Renal cortical epithelial cell (primary cell): ENCODE data around the gene NR3C1. TPM values are rescaled to one million over a fixed set of nuclear protein-coding genes. Genes with fewer than 3 reads are reported as not detected.

ENCODE experiments used
- DNase-seq: peaks from one replicate; pipeline ENCODE4 v3.0.0-alpha.2; 2011; ENCODE audit warnings: low read depth
- total RNA-seq: library from RNA; depleted of rRNA; stranded (reverse); fragments of >200 nt; gene quantifications from 2 replicates; pipeline ENCODE4 v1.2.3, GENCODE V29; 2014

Gene NR3C1
- total RNA-seq, 1 donor from 2014 or later = 40.0 TPM

DNA sequence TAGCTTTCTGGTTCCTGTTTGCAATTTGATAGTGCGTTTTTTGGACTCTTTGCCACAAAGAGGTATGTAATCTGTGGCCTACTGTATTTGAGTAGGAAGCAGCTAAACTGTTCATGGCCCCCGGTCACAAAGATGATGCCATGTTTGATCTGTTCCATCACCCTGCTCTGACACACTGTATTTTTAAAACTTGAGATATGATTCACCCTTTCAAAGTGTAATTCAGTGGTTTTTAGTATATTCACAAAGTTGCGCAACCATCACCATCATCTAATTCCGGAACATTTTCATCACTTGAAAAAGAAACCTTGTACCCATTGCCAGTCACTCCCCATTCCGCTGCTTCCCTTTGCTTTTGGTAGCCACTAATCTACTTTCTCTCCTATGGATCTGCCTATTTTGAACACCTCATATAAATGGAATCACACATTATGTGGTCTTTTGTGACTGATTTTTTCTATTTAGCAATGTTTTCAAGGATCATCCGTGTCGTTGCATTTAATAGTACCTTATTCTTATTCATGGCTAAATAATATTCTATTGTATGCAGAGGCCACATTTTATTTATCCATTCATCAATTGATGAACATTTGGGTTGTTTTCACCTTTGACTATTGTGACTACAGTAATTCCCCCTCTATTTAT, 141.6 kb downstream of the NR3C1 start:
- DNase-seq = peak; percentile 63

DNA sequence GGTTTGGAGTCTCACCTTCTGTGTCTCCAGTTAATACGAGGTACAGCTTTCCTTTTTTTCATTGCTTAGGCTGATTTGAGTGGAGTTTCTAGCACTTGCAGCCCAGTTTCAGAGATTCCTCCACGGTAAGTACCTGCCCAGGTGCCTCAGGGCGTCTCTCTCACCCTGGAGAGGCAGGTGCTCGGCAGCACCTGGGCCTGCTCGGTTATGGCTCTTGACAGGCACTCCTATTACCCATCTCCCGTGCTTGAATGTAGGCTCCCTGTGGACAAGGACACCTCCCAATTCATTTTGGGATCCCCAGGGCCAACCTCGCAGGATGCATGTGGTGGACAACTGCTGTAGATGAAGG, 144.3 kb downstream of the NR3C1 start:
- DNase-seq = no peak

DNA sequence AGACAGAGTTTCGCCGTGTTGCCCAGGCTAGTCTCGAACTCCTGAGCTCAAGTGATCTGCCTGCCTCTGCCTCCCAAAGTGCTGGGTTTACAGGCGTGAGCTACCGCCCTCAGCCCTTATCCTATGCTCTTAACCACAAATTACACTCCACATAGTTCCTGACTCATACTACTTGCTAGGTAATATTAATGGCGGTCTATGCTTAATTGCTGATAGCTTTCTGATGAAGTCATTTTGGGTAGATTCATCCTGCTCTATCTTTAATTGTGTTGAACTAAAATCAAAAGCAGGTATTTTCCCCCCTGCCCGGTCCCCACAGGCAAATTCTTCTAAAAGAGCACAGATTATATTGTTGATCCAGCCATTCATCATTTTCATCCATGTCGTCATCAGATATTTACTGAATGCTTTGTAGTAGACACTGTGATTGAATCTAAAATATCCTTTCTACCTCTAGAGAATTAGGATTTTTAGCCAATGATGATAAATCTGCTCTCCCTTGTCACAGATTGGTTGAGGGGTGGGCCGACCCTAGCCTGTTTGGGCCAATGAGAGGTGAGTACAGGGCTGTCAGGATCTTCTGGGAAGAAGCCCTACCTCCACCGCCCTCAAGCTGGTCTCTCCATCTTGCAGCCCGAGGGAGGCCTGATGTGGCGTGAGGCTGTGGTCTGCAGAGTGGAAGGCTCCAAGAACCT, 144.8 kb downstream of the NR3C1 start:
- peak; percentile 65 for DNase-seq

DNA sequence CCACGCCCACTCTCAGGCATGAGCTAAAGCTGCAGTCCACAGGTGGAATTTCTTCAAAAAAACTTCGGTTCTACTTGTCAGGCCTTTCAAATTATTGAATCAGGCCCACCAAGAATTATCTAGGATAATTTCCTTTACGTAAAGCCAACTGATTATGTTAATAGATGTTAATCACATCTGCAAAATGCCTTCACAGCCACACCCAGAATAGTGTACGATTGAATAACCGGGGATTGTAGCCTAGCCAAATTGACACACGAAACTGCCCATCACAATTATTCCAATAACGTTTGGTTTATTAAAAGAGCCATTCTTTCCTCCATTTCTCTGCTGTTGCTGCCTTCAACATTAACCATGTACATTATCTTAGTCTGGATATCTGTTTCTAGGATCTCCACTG, 148.7 kb downstream of the NR3C1 start:
- no peak for DNase-seq

DNA sequence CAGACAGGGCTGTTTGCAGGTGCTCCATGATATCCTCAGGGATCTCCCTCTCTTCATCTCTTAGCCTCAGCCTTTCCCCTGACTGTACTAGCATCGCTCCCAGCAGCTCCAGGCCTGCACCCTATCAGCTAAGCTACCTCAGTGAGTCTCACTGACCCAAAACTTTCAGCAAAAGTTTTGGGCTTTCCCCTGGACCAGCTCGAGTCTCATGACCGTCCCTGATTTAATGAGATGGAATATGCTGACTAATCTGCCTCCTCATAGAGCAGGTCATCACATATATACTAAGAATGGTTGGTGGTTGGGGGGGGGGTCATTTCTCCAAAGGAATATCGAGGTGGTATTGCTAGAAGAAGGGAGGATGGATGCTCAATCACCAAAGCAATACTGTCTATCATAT, 151.5 kb downstream of the NR3C1 start:
- no peak for DNase-seq

DNA sequence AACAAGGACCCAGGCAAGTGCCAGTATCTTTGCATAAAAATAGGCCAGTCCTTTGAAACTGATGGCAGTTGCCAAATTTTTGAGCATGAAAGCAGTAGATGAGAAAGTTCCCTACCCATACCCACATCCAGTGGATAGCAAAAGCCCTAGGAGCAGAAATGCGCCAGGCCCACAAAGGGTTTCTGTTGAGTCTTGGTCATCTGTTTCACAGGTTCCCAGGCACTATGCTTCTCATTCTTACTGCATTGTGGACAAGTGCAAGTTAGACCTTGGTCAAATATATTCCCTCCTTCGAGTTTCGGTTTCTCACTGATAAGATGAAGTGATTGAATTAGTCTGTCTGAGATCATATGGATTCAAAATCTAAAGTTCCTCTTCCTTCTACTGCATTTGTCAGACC, 152.3 kb downstream of the NR3C1 start:
- no peak for DNase-seq

DNA sequence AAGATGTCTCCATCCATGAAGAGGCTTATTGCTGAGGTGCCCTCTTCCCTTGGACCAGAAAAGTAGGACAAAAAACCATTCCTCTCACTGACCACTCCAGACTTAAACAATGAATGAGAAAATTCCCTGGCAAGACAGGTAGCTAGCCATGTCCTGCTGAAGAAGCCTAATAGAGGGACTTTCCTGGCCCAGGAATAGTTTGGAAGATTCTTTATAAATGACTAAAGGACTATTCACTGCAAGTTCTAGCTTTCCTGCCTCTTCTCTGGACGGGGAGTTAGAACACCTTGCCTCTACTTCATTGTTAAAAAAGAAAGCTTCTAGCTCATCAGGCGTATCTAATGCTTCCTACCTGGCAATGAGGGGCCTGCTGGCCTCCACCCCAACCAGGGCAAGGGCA, 153.6 kb downstream of the NR3C1 start:
- DNase-seq = no peak

DNA sequence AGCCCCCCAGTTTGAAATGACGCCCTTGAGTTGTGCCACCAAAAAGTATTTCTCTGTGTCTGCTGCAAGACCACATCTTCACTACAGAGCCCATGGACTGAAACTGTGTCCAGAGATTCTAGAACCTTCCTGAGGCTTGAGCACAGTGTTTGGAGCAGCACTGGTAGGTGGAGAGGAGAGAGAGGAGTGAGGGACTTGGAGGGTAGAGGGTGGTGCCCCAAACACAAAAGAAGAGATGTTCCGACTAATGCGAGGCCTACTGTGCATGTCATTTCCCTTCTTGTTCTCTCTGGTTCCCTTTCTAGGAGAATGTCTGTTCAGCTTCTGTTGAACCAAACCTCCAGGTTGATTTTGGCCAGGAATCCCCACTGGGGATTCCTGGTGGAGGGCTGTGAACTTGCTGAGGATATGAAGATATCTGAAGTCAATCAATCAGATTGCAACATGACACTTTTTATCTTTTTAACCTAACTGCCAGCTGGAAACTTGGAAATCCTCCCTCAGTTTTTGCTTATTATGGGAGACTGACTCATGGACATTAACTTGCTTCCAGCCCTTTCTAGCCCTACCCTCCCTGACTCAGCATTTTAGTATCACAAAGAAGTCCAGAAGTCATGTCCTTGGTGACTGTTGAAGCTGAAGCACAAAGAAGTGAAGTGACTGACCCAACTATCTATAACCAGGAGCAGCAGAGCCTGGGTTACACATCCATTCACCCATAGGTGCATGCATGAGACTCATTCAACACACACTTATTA, 154.5 kb downstream of the NR3C1 start:
- DNase-seq = peak; percentile 85

DNA sequence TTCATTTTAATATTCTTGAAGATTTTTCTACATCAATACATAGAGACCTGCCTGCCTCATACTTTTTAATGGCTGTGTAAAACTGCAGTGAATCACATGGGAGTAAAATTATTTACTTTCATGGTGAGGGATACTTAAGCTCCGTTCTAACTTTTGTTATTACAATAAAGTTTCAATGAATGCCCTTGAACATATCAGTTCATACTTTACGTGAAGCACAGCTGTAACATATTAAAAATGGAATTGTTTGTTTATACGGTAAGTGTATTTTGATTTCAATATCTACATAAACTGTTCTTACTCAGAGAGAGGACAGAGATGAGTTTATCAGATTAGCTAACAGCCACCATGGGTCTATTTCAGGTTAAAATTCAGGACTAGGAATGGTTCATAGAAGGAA, 155.1 kb downstream of the NR3C1 start:
- no peak for DNase-seq

DNA sequence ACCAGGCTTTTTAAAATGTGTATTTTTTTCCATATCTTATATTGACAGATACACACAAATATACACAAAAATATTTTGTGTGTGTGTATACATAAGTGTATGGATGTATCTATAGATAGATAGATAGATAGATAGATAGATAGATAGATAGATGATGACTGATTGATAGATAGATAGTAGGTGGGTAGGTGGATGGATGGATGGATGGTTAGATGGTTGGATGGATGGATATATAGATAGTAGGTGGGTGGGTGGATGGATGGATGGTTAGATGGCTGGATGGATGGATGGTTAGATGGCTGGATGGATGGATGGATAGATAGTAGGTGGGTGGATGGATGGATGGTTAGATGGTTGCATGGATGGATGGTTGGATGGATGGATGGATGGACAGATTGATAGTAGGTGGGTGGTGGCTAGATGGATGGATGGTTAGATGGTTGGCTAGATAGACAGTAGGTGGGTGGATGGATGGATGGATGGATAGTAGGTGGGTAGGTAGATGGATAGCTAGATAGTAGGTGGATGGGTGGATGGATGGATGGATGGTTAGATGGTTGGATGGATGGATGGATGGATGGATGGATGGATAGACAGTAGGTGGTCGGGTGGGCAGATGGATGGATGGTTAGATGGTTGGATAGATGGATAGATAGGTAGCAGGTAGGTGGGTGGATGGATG, 156.2 kb downstream of the NR3C1 start:
- DNase-seq = no peak

DNA sequence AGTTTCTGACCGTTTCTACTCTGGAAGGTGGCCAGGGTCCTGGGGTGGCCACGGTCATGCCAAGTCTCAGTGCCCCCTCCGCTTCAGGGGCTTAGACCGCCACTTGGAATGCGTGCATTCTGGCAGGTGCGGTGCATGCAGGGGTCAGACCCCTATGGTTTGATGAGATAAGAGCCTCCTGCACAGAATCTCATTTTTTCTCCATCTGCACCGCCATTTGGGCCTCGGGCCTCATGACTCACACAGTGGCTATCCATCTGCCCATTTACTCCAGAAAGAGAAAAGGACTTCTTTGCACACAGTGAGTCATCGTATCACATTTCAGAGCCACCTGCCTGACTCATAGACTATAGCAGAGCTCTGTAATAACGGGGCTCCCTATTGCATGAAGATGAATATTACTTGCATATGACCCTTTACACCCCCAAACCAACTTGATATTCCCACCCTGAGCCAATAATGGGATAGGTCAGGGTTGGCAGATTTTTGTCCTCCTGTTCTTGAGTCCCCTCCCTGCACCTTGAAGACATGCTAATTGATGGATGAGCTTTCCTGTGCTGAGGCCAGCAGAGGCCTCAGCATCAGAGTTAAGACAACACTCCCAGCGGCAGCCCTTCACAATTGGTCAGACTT, 157.4 kb downstream of the NR3C1 start:
- DNase-seq = peak; percentile 96

DNA sequence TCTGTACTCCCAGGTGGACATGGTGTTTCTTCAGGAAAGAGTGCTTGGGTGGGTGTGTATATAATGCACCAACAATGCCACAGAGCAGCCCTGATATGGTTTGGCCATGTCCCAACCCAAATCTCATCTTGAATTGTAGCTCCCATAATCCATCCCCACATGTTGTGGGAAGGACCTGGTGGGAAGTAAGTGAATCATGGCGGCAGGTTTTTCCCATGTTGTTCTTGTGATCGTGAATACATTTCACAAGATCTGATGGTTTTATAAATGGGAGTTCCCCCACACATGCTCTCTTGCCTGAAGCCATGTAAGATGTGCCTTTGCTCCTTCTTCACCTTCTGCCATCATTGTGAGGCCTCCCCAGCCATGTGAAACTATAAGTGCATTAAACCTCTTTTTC, 158.5 kb downstream of the NR3C1 start:
- no peak for DNase-seq

DNA sequence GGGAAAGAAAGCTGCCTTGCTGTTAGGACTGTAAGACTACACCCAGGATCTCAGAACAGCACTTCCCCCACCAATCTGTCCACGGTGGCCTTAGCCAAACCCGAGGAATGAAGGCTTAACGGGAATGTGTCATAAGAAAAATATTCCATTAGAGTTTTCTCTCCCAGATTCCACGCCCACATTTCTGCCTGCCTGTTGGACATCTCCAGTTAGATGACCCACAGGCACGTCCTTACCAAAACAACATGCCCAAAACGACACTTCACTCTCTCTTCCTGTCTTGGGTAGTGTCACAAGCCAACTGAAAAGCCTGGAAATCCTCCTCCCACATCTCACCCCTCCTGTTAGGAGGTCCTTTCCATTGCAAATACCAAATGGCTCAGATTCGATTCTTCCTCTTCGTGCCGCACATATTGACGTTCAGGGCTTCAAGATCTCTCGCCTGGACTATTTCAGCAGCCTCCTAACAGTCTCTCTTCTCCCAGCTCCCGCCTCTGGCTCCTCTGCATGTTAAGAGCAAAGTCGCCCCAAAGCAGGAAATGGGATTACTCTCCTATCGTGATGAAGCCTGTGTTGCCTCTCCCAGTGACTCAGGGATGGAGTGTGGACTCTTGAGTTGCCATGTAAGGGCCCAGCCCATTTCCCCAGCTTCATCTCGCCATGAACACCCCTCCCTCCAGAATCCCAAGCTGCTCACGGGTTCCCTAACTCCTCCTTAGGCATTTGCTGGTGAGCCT, 159.3 kb downstream of the NR3C1 start:
- DNase-seq = peak; percentile 98

DNA sequence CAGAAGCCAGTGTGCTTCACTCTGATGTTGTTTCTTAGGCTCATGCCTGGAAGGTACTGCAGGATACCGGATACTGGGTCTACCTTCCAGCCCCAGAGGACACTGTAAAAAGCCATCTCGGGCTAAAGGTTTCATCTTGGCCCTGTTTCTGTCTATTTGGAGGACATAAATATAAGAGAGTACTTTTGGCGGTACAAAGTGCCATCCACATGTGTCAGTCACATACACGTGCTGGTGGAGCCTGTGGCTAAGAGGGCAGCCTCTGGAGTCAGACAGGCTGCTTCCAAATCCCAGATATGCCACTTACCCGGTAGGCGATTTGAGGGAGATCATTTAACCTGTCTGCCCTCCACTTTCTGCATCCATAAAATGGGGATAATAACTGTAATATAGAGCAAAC, 160.4 kb downstream of the NR3C1 start:
- DNase-seq = no peak

DNA sequence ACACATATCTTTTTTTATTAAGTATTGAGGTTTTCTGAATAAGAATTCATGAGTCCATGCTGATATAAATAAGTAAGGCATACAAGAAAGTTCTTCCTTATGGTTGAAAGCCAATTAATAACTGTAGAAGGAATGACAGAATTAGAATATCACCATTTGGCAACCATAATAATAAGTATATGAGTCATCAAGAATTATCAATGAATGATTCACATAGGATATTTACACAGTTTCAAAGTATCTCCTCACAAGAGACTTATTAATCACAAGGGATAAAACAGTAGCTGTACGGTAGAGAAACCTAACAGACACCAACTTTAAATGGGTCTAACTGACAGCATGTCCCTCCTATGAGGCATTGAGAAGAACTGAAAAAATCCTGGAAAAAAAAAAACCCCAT, 161.6 kb downstream of the NR3C1 start:
- DNase-seq = peak; percentile 47

DNA sequence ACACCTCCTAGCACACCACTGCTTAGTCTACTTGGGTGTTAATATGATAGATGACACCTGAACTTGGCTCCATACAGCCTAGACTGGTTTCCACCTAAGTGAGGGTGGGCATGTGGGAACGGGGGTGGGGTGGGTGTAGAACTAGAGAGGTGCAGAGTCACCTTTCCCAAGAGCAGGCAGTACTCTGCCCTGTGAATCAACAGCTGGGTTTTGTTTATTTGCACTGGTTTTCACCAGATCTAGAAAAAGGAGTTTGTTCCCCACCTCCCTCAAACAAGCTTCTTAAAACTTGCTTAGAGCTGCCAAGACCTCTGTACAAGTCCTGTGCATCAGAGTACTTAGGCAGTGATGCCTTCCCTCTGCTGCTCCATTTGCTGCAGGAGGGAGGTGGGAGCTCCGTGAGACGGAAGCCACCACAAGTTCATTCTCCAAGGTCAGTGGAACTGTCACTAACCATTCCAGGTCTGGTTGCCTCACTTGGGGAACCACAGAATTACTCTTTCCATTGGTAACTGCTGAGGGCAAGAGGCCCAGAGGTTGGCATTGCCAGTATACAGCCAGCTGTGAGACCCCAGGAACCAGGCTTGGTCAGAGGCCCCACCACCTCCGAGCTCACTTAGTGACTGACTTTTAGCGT, 163.5 kb downstream of the NR3C1 start:
- no peak for DNase-seq

DNA sequence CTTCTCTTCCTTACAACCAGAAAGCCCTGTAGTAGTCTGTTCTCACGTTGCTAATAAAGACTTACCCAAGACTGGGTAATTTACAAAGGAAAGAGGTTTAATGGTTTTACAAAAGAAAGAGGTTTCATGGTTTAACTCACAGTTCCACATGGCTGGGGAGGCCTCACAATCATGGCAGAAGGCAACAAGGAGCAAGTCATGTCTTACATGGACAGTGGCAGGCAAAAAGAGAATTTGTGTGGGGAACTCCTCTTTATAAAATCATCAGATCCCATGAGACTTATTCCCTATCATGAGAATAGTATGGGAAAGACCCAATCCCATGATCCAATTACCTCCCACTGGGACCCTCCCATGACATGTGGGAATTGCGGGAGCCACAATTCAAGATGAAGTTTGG, 164.9 kb downstream of the NR3C1 start:
- DNase-seq = no peak

DNA sequence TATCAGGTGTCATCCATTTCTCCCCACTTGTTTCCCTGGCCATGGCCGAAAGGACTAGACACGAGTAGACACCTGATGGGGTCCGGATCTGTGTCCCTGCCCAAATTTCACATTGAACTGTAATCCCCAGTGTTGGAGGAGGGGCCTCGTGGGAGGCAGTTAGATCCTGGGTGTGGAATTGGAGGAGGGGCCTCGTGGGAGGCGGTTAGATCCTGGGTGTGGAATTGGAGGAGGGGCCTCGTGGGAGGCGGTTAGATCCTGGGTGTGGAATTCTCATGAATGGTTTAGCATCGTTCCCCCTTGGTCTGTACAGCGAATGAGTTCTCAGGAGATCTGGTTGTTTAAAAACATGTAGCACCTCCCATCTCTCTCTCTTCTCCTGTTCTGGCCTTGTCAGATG, 165.8 kb downstream of the NR3C1 start:
- DNase-seq = no peak

DNA sequence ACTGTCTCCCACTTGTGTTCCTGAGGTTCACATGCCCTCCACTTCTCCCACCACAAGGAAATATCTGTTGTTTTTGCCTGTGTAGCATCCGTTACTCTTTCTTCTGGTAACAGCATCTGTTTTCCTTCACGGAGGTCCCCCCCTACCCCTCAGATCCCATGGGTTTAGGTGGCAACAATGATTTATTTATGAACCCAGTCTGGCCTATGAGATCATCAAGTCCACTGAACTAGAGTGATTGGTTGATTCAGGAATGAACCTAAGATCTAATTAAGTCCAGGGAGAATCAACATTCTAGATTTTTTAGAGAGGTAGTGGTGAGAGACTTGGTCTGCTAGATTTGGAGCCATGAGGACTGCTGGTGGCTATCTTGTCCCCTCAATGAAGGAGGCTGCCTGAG, 166.8 kb downstream of the NR3C1 start:
- DNase-seq = no peak

DNA sequence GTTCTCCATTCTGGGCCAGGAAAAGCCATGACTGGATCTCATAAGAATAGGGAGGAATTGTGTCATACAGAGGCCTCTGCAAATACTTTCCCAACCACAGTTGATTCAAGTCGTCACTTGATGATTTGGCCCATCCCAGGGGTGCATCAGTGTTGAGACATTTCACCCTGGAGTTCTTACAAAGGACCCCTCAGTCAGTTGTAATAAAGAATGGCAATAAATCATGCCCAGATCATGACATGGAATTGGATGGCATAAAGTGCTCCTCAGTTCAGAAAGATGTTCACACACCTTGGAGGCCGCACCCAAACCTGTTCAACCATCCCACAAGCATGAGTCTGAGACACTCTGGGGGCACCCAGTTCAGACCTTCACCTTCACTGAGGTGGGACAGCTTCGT, 168.1 kb downstream of the NR3C1 start:
- DNase-seq = peak; percentile 62
